ENCODE data around the gene AP3S2. TPM values are rescaled to one million over a fixed set of nuclear protein-coding genes. Genes with fewer than 3 reads are reported as not detected.

Gene AP3S2
- total and polyA plus RNA-seq, 2 of the 13 experiments (the other 11 are each of a cell fraction or from before 2014, with no cell fraction given): 17.6 to 44.4 TPM

GRCh38 chr15:89937365-89938350, 43.9 kb upstream of the AP3S2 start (continued):
- TF ChIP-seq STAT6 (CRISPR knock-in tag; IDR thresholded peaks at IDR 0.05; ENCODE audit: borderline replicate concordance) (no peak), NCOA5 (CRISPR knock-in tag; IDR thresholded peaks at IDR 0.05) (no peak), SRSF1 (optimal IDR thresholded peaks at IDR 0.05; ENCODE audit: low read depth, low read length) (no peak), ZNF589 (CRISPR knock-in tag; conservative IDR thresholded peaks at IDR 0.05) (no peak), GABPA (IDR thresholded peaks at IDR 0.05; ENCODE audit: low read depth, low read length) (no peak), GABPA (CRISPR knock-in tag; IDR thresholded peaks at IDR 0.05; ENCODE audit: low read depth) (no peak), MIXL1 (CRISPR knock-in tag; IDR thresholded peaks at IDR 0.05) (no peak), ZNF362 (CRISPR knock-in tag; IDR thresholded peaks at IDR 0.05; ENCODE audit: borderline replicate concordance) (no peak), ZNF124 (CRISPR knock-in tag; IDR thresholded peaks at IDR 0.05) (no peak)

All from HepG2 (cell line).